ENCODE measurements around the gene SLC38A11. TPM values are rescaled to one million over a fixed set of nuclear protein-coding genes. Genes with fewer than 3 reads are reported as not detected.
"Not testable (repeated sequence)": the region's sequence is repeated elsewhere in the genome, so short reads cannot be mapped to it uniquely, and the experiment has no call there.

The SLC38A11 gene, protein sequence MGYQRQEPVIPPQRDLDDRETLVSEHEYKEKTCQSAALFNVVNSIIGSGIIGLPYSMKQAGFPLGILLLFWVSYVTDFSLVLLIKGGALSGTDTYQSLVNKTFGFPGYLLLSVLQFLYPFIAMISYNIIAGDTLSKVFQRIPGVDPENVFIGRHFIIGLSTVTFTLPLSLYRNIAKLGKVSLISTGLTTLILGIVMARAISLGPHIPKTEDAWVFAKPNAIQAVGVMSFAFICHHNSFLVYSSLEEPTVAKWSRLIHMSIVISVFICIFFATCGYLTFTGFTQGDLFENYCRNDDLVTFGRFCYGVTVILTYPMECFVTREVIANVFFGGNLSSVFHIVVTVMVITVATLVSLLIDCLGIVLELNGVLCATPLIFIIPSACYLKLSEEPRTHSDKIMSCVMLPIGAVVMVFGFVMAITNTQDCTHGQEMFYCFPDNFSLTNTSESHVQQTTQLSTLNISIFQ
- total RNA-seq (ENCODE audit: insufficient read depth, low replicate concordance): 9.9 TPM

- peak; percentile 14 for DNase-seq (ENCODE audit: low spot score)
Observed at GRCh38 chr2:164954954-164955701, at the start of gene SLC38A11. Gene SLC38A11 (minus strand): TSS chr2:164955525. CDS start chr2:164955247, 278 bp downstream.

- DNase-seq (ENCODE audit: low spot score): no peak
Observed at GRCh38 chr2:165003443-165004130, 48.3 kb upstream of the SLC38A11 start.

- no peak for DNase-seq (ENCODE audit: low spot score)
Observed at GRCh38 chr2:165002638-165003037, 47.3 kb upstream of the SLC38A11 start.

GRCh38 chr2:164994664-164995299, 39.5 kb upstream of the SLC38A11 start:
- not testable (repeated sequence) for DNase-seq (ENCODE audit: low spot score)

- no peak for DNase-seq (ENCODE audit: low spot score)
Observed at GRCh38 chr2:164993287-164994016, 38.1 kb upstream of the SLC38A11 start.

DNA sequence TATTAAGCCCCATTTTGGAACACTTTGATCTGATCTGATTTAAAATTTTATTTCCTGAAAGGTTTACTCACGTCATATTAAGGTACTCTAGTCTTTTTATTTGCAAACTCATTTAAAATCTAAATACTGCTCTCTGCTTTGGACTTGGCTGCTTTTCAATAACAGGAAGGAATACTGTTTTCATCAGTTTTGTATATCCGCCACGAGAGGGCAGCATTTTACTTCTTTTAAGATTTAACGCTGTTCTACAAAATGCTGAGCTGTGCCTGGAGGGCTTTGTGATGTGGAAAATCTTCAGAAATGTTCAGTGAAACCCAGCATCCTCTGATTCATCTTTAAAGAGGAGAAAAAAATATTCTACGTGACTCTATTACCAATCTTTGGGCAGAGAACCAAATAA, 37.5 kb upstream of the SLC38A11 start:
- peak; percentile 94 for DNase-seq (ENCODE audit: low spot score)

DNA sequence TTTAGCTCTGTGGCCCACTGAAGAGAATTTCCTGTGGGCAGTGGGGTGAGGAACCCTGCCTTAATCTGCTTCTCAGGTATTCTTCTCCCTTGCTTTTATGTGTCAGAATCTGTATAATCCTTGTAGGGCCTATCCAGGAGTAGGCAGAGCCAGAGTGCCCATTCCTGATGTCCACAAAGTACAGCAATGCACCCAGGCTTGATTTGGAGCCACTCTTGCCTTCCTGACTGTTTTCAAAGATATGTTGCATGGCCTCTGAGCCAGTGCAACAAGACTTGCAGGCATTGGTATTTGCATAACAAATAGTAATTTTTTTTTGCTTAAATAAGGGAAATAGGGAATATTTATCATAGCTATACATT, 36.7 kb upstream of the SLC38A11 start:
- DNase-seq (ENCODE audit: low spot score): not testable (repeated sequence)

- DNase-seq (ENCODE audit: low spot score): peak; percentile 37
Observed at GRCh38 chr2:164991361-164992092, 36.2 kb upstream of the SLC38A11 start.

DNA sequence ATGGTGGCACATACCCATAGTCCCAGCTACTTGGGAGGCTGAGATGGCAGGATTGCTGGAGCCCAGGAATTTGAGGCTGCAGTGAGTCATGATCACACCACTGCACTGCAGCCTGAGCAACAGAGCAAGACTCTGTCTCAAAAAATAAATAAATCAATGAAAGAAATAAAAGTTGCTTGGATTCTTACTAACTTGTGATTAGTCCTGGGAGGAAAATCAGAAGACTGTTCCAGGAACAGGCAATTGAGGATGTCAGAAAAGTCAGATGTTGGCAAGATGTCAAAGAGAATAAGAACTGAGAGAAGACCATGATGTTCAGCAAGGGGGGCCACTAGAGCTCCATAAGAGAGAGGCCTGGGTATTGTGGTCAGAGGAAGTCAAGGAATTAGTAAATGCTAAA, 35.6 kb upstream of the SLC38A11 start:
- not testable (repeated sequence) for DNase-seq (ENCODE audit: low spot score)

- not testable (repeated sequence) for DNase-seq (ENCODE audit: low spot score)
Observed at GRCh38 chr2:164988805-164989204, 33.5 kb upstream of the SLC38A11 start.

GRCh38 chr2:164986027-164986426, 30.7 kb upstream of the SLC38A11 start:
- not testable (repeated sequence) for DNase-seq (ENCODE audit: low spot score)

- no peak for DNase-seq (ENCODE audit: low spot score)
Observed at GRCh38 chr2:164984428-164984827, 29.1 kb upstream of the SLC38A11 start.

DNA sequence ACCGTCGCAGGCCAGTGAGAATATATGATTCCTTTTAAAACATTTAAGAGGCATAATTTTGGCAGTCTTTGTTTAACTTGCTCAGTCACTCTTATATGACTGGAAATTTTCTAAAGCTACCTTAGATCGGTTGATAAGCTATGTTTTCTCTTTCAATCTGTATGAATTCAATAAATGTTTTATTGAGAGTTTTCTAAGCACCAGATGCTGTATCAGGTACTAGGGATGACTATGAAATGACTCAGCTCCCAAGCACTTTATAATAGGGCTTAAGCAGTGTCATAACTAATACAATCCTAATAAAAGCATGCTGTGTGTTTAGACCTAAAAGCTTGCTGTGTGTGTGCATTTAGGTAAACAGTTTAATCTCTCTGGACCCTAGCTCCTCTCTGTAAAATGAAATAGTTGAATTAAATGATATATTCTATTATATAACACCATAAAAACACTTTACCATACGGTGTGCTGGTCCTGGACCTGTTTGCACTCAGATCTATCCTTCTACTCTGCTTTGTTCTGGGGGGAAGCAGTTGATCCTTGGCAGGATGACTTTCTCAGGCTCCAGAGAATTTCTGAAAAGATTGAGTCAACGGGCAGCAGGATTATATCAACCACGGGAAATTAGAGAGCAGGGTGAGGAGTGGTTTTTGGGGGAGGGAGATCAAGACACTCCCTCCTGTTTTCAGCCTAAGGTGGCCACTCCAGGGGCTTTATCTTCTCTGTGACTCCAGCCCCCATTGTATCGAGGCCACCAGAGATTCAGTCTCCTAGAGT, 26.1 kb upstream of the SLC38A11 start:
- no peak for DNase-seq (ENCODE audit: low spot score)

- not testable (repeated sequence) for DNase-seq (ENCODE audit: low spot score)
Observed at GRCh38 chr2:164980688-164981087, 25.4 kb upstream of the SLC38A11 start.

DNA sequence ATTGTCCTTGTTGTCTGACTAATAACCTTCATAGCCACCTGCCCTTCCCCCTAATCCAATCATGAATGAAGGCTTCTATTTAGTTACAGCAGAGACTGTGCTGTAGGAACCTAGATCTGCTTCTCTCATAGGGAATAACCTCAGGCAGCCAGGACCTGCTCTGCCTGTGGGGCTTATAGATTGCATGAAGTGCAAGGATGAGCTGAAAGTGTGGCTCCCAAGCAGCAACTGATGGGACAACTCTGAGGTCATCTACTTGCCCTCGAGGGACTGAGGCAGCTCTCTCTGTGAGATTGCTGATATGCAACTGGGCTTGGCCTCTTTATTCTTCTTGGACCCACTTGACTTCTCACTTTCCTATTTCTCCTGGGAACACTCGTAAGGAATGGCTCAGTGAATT, 23.8 kb upstream of the SLC38A11 start:
- DNase-seq (ENCODE audit: low spot score): no peak

DNA sequence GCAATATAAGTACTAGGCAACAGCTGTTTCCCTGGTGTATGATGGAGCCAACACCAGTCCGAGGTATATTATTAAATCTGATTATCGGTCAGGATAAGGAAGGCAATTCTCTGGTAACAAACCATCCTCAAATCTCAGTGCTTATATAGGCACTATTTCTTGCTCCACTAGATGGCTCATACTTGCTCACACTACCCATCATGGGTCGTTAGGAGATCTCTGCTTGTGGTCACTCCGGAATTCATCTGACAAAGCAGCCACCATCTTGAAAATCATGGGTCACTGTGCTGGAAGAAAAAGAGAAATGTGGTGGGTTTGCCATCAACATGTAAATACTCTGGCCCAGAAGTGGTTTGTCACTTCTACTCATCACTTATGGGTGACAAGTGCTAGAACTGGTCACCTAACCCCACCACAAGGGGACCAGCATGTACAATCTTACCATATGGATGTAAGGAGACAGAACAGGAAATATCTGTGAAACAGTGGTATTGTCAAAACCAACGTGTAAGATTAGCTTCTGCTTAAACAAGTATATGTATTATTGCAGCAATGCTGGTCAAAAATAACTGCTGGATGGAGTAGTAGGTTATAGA, 21.6 kb upstream of the SLC38A11 start:
- not testable (repeated sequence) for DNase-seq (ENCODE audit: low spot score)

- no peak for DNase-seq (ENCODE audit: low spot score)
Observed at GRCh38 chr2:164976301-164976700, 21.0 kb upstream of the SLC38A11 start.

GRCh38 chr2:164975891-164976290, 20.6 kb upstream of the SLC38A11 start:
- no peak for DNase-seq (ENCODE audit: low spot score)

- DNase-seq (ENCODE audit: low spot score): no peak
Observed at GRCh38 chr2:164974221-164974620, 18.9 kb upstream of the SLC38A11 start.
